Activated T-cell treated with anti-CD3 and anti-CD28 coated beads, Interleukin-2, amount 50 U/mL, for 72 hours (primary cell): ENCODE measurements around the gene ZCCHC14. TPM values are rescaled to one million over a fixed set of nuclear protein-coding genes. Genes with fewer than 3 reads are reported as not detected.

Source experiments
- ATAC-seq, 2 donors: fragments of 150-1000 bp; cut with Tn5 transposase; replicated peaks in 1 of 2; 2 replicates each; pipeline ENCODE4 v1.10.0; 2021; ENCODE audit warnings: moderate library complexity in 2 of 2, mild to moderate bottlenecking in 1 of 2
- DNase-seq, 2 donors: peaks; one replicate each; pipeline ENCODE4 v3.0.0; 2021 to 2022; ENCODE audit warnings: mixed read lengths in 1 of 2
- H3K27ac Mint-ChIP-seq: one replicate; pipeline ENCODE4 v1.8.0; 2022; ENCODE audit warnings: mild to moderate bottlenecking, moderate library complexity, mixed read lengths
- H3K27me3 Mint-ChIP-seq: one replicate; pipeline ENCODE4 v1.8.0; 2022; ENCODE audit warnings: low read depth, mixed read lengths
- H3K36me3 Mint-ChIP-seq, 2 donors: one replicate each; pipeline ENCODE4 v1.8.0; 2022; ENCODE audit warnings: mixed read lengths in 2 of 2, mild to moderate bottlenecking in 1 of 2; ENCODE audit not compliant: insufficient read depth in 2 of 2
- H3K4me1 Mint-ChIP-seq: one replicate; pipeline ENCODE4 v1.8.0; 2022; ENCODE audit warnings: low read depth, mixed read lengths
- H3K4me3 Mint-ChIP-seq, 2 donors: one replicate each; pipeline ENCODE4 v1.8.0; 2022; ENCODE audit warnings: mild to moderate bottlenecking in 2 of 2, mixed read lengths in 2 of 2, moderate library complexity in 2 of 2
- H3K9me3 Mint-ChIP-seq, 2 donors: one replicate each; pipeline ENCODE4 v1.8.0; 2022; ENCODE audit warnings: mixed read lengths in 2 of 2
- total RNA-seq, 2 donors: library from RNA; stranded (reverse); gene quantifications; one replicate each; pipeline ENCODE4 v1.2.3, GENCODE V29; 2022

The ZCCHC14 gene
- total RNA-seq, 2 donors from 2014 or later = 13.6 to 14.1 TPM

- Mint-ChIP-seq H3K4me1 (peaks cover 9% of the 10 kb centered on the region), H3K4me3 (no peak overlapping the region), H3K27ac (no peak overlapping the region), H3K9me3 (no peaks in the 10 kb centered on the region), H3K27me3 (no peaks in the 10 kb centered on the region), H3K36me3 (peaks cover 2 to 7% of the 10 kb centered on the region in 2 donors)
- ATAC-seq = no peak
- DNase-seq = no peak
Observed at GRCh38 chr16:87418644-87419043, 74.2 kb downstream of the ZCCHC14 start.

GRCh38 chr16:87418216-87418615 is 74.6 kb downstream of the ZCCHC14 start:
- H3K27ac Mint-ChIP-seq = no peak overlapping the region
- peaks cover 9% of the 10 kb centered on the region for H3K4me1 Mint-ChIP-seq
- H3K27me3 Mint-ChIP-seq = no peaks in the 10 kb centered on the region
- no peaks in the 10 kb centered on the region for H3K9me3 Mint-ChIP-seq
- no peak for ATAC-seq
- no peak overlapping the region for H3K4me3 Mint-ChIP-seq
- no peak for DNase-seq
- H3K36me3 Mint-ChIP-seq = peaks cover 2 to 7% of the 10 kb centered on the region in 2 donors

- Mint-ChIP-seq H3K4me1 (peaks cover 9% of the 10 kb centered on the region), H3K27me3 (no peaks in the 10 kb centered on the region), H3K27ac (no peak overlapping the region), H3K9me3 (no peaks in the 10 kb centered on the region), H3K36me3 (peaks cover 2 to 7% of the 10 kb centered on the region in 2 donors), H3K4me3 (no peak overlapping the region)
- DNase-seq (no peak), ATAC-seq (no peak)
Observed at GRCh38 chr16:87417528-87417910, 75.3 kb downstream of the ZCCHC14 start.

GRCh38 chr16:87416826-87417527 is 75.8 kb downstream of the ZCCHC14 start:
- no peak overlapping the region for H3K4me3 Mint-ChIP-seq
- peak; percentile 28 to 50 for DNase-seq
- no peak overlapping the region for H3K27ac Mint-ChIP-seq
- H3K36me3 Mint-ChIP-seq = peaks cover 0 to 5% of the 10 kb centered on the region in 2 donors
- no peaks in the 10 kb centered on the region for H3K9me3 Mint-ChIP-seq
- peaks cover 9% of the 10 kb centered on the region for H3K4me1 Mint-ChIP-seq
- ATAC-seq = no peak
- no peaks in the 10 kb centered on the region for H3K27me3 Mint-ChIP-seq

- H3K27me3 Mint-ChIP-seq = no peaks in the 10 kb centered on the region
- peaks cover 9% of the 10 kb centered on the region for H3K4me1 Mint-ChIP-seq
- ATAC-seq = no peak
- no peak overlapping the region for H3K27ac Mint-ChIP-seq
- H3K36me3 Mint-ChIP-seq = peaks cover 2 to 3% of the 10 kb centered on the region in 2 donors
- no peaks in the 10 kb centered on the region for H3K9me3 Mint-ChIP-seq
- H3K4me3 Mint-ChIP-seq = no peak overlapping the region
- no peak for DNase-seq
Observed at GRCh38 chr16:87415441-87415840, 77.4 kb downstream of the ZCCHC14 start.

- peaks cover 2 to 3% of the 10 kb centered on the region in 2 donors for H3K36me3 Mint-ChIP-seq
- ATAC-seq (peak; percentile 73 to 76), DNase-seq (peak; percentile 36 to 53)
- H3K4me1 Mint-ChIP-seq = peaks cover 9% of the 10 kb centered on the region
- no peak overlapping the region for H3K4me3 Mint-ChIP-seq
- H3K9me3 Mint-ChIP-seq = no peaks in the 10 kb centered on the region
- peak overlapping the region; percentile 33 for H3K27ac Mint-ChIP-seq
- no peaks in the 10 kb centered on the region for H3K27me3 Mint-ChIP-seq
Observed at GRCh38 chr16:87414251-87414680, 78.6 kb downstream of the ZCCHC14 start.

- no peak for ATAC-seq
- Mint-ChIP-seq H3K27me3 (no peaks in the 10 kb centered on the region), H3K4me3 (no peak overlapping the region), H3K9me3 (no peaks in the 10 kb centered on the region), H3K36me3 (peaks cover 2 to 4% of the 10 kb centered on the region in 2 donors), H3K4me1 (peaks cover 9% of the 10 kb centered on the region), H3K27ac (no peak overlapping the region)
- DNase-seq = no peak
Observed at GRCh38 chr16:87412996-87413421, 79.8 kb downstream of the ZCCHC14 start.

GRCh38 chr16:87412371-87412995 is 80.3 kb downstream of the ZCCHC14 start:
- ATAC-seq = no peak
- Mint-ChIP-seq H3K27me3 (no peaks in the 10 kb centered on the region), H3K4me3 (no peak overlapping the region), H3K27ac (no peak overlapping the region), H3K36me3 (peaks cover 2 to 5% of the 10 kb centered on the region in 2 donors), H3K9me3 (no peaks in the 10 kb centered on the region), H3K4me1 (peaks cover 12% of the 10 kb centered on the region)
- no peak for DNase-seq

GRCh38 chr16:87411375-87412271 is 81.2 kb downstream of the ZCCHC14 start:
- Mint-ChIP-seq H3K27ac (peak overlapping the region; percentile 28), H3K4me1 (peaks cover 15% of the 10 kb centered on the region), H3K9me3 (no peaks in the 10 kb centered on the region), H3K36me3 (peaks cover 2 to 7% of the 10 kb centered on the region in 2 donors), H3K27me3 (no peaks in the 10 kb centered on the region), H3K4me3 (no peak overlapping the region)
- no peak for ATAC-seq
- DNase-seq = no peak

- no peaks in the 10 kb centered on the region for H3K27me3 Mint-ChIP-seq
- peak overlapping the region; percentile 29 for H3K27ac Mint-ChIP-seq
Observed at GRCh38 chr16:87410968-87411367, 81.9 kb downstream of the ZCCHC14 start.

GRCh38 chr16:87410530-87410929 is 82.3 kb downstream of the ZCCHC14 start:
- peaks cover 2 to 9% of the 10 kb centered on the region in 2 donors for H3K36me3 Mint-ChIP-seq
- H3K9me3 Mint-ChIP-seq = no peaks in the 10 kb centered on the region
- DNase-seq = no peak
- no peak overlapping the region for H3K4me3 Mint-ChIP-seq
- ATAC-seq = peak in 1 of 2 donors; percentile 11
- no peaks in the 10 kb centered on the region for H3K27me3 Mint-ChIP-seq
- H3K4me1 Mint-ChIP-seq = peaks cover 15% of the 10 kb centered on the region
- H3K27ac Mint-ChIP-seq = peak overlapping the region; percentile 29

More at GRCh38 chr16:87410968-87411367, 81.9 kb downstream of the ZCCHC14 start:
- no peak for DNase-seq
- Mint-ChIP-seq H3K36me3 (peaks cover 2 to 7% of the 10 kb centered on the region in 2 donors), H3K9me3 (no peaks in the 10 kb centered on the region), H3K4me1 (peaks cover 15% of the 10 kb centered on the region), H3K4me3 (no peak overlapping the region)
- no peak for ATAC-seq

- no peak overlapping the region for H3K4me3 Mint-ChIP-seq
- peaks cover 11% of the 10 kb centered on the region for H3K4me1 Mint-ChIP-seq
- peaks cover 2 to 12% of the 10 kb centered on the region in 2 donors for H3K36me3 Mint-ChIP-seq
- DNase-seq = no peak
- H3K27ac Mint-ChIP-seq = peak overlapping the region; percentile 65
- no peak for ATAC-seq
- H3K9me3 Mint-ChIP-seq = no peaks in the 10 kb centered on the region
- no peaks in the 10 kb centered on the region for H3K27me3 Mint-ChIP-seq
Observed at GRCh38 chr16:87409781-87410180, 83.0 kb downstream of the ZCCHC14 start.

- H3K9me3 Mint-ChIP-seq = no peaks in the 10 kb centered on the region
- no peak for DNase-seq
- H3K27me3 Mint-ChIP-seq = no peaks in the 10 kb centered on the region
- H3K27ac Mint-ChIP-seq = no peak overlapping the region
- no peak for ATAC-seq
- H3K36me3 Mint-ChIP-seq = peaks cover 2 to 11% of the 10 kb centered on the region in 2 donors
- peaks cover 6% of the 10 kb centered on the region for H3K4me1 Mint-ChIP-seq
- H3K4me3 Mint-ChIP-seq = no peak overlapping the region
Observed at GRCh38 chr16:87409153-87409552, 83.7 kb downstream of the ZCCHC14 start.
